Measurements from ENCODE around the gene CD1B.

GRCh38 chr1:158283965-158284364 lies 47.4 kb downstream of the CD1B start:
- no peak for TF ChIP-seq EZH2 (IDR thresholded peaks at IDR 0.05; ENCODE audit: insufficient read depth, low read length)
- no peak for TF ChIP-seq CTCF (IDR thresholded peaks at IDR 0.05; ENCODE audit: insufficient read depth, low read depth, low read length)
